Sigmoid colon (tissue), 7 donors: ENCODE results near the gene COL6A2. TPM values are rescaled to one million over a fixed set of nuclear protein-coding genes. Genes with fewer than 3 reads are reported as not detected.

ENCODE experiments used
- DNase-seq: peaks from one replicate; pipeline ENCODE4 v3.0.0-alpha.2; 2019
- H3K27ac ChIP-seq, 4 donors: fragments of 200-600 bp; sonication (generic); one replicate each; pipeline ENCODE4 v1.5.1; 2016 to 2019; ENCODE audit warnings: mild to moderate bottlenecking in 1 of 4
- H3K27me3 ChIP-seq, 3 donors: fragments of 200-600 bp; sonication (generic); one replicate each; pipeline ENCODE4 v1.5.1; 2019; ENCODE audit warnings: mild to moderate bottlenecking in 1 of 3
- H3K36me3 ChIP-seq, 4 donors: fragments of 200-600 bp; sonication (generic); one replicate each; pipeline ENCODE4 v1.5.1; 2016 to 2019
- H3K4me1 ChIP-seq, 4 donors: fragments of 200-600 bp; sonication (generic); one replicate each; pipeline ENCODE4 v1.5.1; 2017 to 2019
- H3K4me3 ChIP-seq, 4 donors: fragments of 200-600 bp; sonication (generic); one replicate each; pipeline ENCODE4 v1.5.1; 2017 to 2019; ENCODE audit warnings: mild to moderate bottlenecking in 2 of 4, moderate library complexity in 1 of 4
- H3K9me3 ChIP-seq, 4 donors: fragments of 200-600 bp in 3 of 4; sonication (generic) in 3 of 4; one replicate each; pipeline versions ENCODE4 v1.5.1 to v1.6.1; 2013 to 2019
- EP300 ChIP-seq, 4 donors: sonication (generic); formaldehyde crosslinking; IDR thresholded peaks; one replicate each; pipeline ENCODE4 v1.6.1; 2017; ENCODE audit warnings: antibody characterized with exemption in 4 of 4
- POLR2A ChIP-seq, 2 donors: fragments of 450-650 bp; IDR thresholded peaks; one replicate each; pipeline ENCODE4 v1.6.1; 2016; ENCODE audit warnings: antibody characterized with exemption in 2 of 2, mild to moderate bottlenecking in 2 of 2, moderate library complexity in 2 of 2
- POLR2AphosphoS5 ChIP-seq, 4 donors: sonication (generic); formaldehyde crosslinking; IDR thresholded peaks; one replicate each; pipeline ENCODE4 v1.6.1; 2017; ENCODE audit warnings: antibody characterized with exemption in 4 of 4
- WGBS, 2 donors: extraction: QIAGEN DNeasy Blood & Tissue Kit; methylation state at CpG; one replicate each; pipeline ENCODE4 v1.1.7; 2013; 5-methylcytosine and 5-hydroxymethylcytosine counted together
- intact Hi-C: fragments of 100-400 bp; cut with DNase I; formaldehyde crosslinking; loops from one replicate; pipeline ENCODE4 v1.15.1; 2023
- polyA plus RNA-seq, 3 donors: library from polyadenylated mRNA; stranded (reverse); fragments of 200-250 nt; gene quantifications; one replicate each; pipeline ENCODE4 v1.2.3, GENCODE V29; 2013
- total RNA-seq, 4 donors: library from RNA; depleted of rRNA; stranded (reverse); fragments of >200 nt; gene quantifications; one replicate each; pipeline ENCODE4 v1.1.0, GENCODE V29; 2016
- TF ChIP-seq, protein P1 (sequence below), 4 experiments: fragments of 450-650 bp in 3 of 4; fragments of 200-600 bp in 1 of 4; IDR thresholded peaks; one replicate each; pipeline ENCODE4 v1.5.1; 2016 to 2019; ENCODE audit warnings: antibody characterized with exemption in 4 of 4, mild to moderate bottlenecking in 3 of 4, moderate library complexity in 2 of 4
- donor health status: healthy with polysubstance abuse.
- donor health status: Bipolar disorder and iron deficiency.
- donor health status: healthy.

COL6A2 gene
- total and polyA plus RNA-seq, 7 donors = 14.3 to 1,745 (median 570) TPM

DNA sequence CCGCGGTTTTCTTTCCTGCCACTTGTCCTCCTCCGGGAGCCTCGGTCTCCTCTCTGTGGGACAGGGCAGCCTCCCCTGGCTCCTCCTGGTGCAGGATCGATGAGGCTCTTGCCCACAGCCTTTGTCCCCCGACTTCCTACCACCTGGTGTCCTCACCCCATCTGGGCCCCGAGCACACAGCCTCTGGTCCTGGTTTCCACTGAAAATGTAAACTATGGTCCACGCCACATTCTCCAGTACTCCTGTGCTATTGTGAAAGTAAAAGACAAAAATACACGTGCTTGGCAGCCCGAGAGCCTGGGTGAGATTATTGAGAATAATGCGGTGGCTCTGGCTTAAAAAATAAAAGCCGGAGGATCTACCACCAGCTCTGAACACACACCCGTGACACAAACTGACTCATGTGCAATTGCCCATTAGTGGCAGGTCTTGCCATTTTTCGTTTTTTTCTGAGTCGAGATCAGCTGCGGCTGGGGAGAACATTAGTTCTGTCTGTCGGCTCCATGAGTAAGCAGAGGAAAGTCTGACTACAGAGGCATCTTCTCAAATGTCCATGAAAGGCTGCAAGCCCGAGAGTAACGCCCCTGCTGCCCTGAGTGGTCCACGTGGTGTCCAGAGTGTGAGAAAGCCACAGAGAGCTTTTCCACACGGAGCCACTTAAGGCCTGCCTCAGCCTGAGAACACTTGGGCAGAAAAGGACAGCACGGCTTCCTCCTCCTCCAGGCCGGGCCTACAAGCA is 5.7 kb upstream of the COL6A2 start:
- Histone ChIP-seq H3K9me3 (no peaks in the 10 kb centered on the region), H3K27me3 (no peaks in the 10 kb centered on the region), H3K36me3 (no peaks in the 10 kb centered on the region), H3K4me3 (peak overlapping the region in 3 of 4 donors; percentile 24 to 33 (median 31)), H3K4me1 (peaks cover 0 to 66% (median 54%) of the 10 kb centered on the region in 4 donors), H3K27ac (peak overlapping the region; percentile 98 to 100 (median 99))
- WGBS, 2 donors = 68 to 75% methylated on average over 23 of the region's 23 CpGs
- DNase-seq = peak; percentile 97
- peak; percentile 59 to 70 for TF ChIP-seq POLR2A (IDR thresholded peaks at IDR 0.05)
- TF ChIP-seq, protein P1, sequence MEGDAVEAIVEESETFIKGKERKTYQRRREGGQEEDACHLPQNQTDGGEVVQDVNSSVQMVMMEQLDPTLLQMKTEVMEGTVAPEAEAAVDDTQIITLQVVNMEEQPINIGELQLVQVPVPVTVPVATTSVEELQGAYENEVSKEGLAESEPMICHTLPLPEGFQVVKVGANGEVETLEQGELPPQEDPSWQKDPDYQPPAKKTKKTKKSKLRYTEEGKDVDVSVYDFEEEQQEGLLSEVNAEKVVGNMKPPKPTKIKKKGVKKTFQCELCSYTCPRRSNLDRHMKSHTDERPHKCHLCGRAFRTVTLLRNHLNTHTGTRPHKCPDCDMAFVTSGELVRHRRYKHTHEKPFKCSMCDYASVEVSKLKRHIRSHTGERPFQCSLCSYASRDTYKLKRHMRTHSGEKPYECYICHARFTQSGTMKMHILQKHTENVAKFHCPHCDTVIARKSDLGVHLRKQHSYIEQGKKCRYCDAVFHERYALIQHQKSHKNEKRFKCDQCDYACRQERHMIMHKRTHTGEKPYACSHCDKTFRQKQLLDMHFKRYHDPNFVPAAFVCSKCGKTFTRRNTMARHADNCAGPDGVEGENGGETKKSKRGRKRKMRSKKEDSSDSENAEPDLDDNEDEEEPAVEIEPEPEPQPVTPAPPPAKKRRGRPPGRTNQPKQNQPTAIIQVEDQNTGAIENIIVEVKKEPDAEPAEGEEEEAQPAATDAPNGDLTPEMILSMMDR (IDR thresholded peaks at IDR 0.05) = no peak
- peak in 2 of 4 donors; percentile 17 to 72 for TF ChIP-seq EP300 (IDR thresholded peaks at IDR 0.05)
- peak; percentile 82 to 94 (median 90) for TF ChIP-seq POLR2AphosphoS5 (IDR thresholded peaks at IDR 0.05)
- intact Hi-C loops = loop anchor here (2.0 kb wide), 1 partner anchor 69 kb away; no protein-coding TSS in a partner anchor

DNA sequence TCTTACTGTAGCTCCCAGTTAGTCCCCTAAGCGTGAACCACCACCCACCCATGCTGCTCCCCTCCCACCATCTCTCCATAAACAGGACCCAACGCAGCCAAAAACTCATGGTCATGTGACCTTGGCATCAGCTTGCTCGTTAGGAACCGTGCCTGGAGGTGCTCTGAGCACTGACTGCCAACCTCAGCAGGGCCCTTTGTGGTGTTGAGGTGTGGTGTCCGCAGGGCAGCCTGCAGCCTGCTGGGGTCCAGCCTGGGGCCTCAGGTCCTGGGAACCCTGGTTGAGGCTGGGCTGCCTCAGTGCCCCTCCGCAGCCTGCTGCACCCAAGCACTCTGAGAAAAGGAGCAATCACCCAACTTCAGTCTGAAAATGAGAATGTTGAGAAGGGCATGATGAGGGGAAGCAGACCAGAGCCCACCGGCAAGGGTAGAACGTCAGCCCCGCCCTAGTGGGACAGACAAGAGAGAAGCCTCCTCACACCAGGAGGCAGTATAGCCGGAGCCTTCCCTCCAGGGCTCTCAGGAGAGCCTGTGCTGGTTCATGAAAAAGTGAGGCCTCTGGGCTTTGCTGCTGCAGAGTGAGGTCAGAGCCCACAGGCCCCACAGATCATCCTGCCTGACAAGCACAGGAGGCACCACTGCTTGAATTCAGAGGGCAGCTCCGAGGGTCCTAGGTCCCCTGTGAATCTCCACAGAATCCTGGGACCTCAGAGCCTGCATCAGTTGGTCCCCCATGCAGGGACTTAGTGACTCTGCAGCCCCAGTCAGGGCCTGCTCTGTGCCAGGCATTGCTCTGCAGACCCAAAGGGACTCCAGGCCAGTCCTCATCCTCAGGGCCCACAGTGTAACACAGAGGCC is 4.9 kb upstream of the COL6A2 start:
- H3K36me3 ChIP-seq = no peaks in the 10 kb centered on the region
- peak; percentile 90 for DNase-seq
- 68 to 78% methylated on average over 11 of the region's 11 CpGs for WGBS, 2 donors
- H3K4me1 ChIP-seq = peaks cover 0 to 71% (median 59%) of the 10 kb centered on the region in 4 donors
- no peaks in the 10 kb centered on the region for H3K27me3 ChIP-seq
- peak overlapping the region; percentile 98 to 100 (median 99) for H3K27ac ChIP-seq
- no peak overlapping the region for H3K4me3 ChIP-seq
- intact Hi-C loops = loop anchor here (2.0 kb wide), 1 partner anchor 70 kb away; no protein-coding TSS in a partner anchor
- TF ChIP-seq POLR2A (IDR thresholded peaks at IDR 0.05) (no peak), POLR2AphosphoS5 (IDR thresholded peaks at IDR 0.05) (no peak), EP300 (IDR thresholded peaks at IDR 0.05) (no peak)
- TF ChIP-seq, protein P1 (IDR thresholded peaks at IDR 0.05) = no peak
- no peaks in the 10 kb centered on the region for H3K9me3 ChIP-seq

DNA sequence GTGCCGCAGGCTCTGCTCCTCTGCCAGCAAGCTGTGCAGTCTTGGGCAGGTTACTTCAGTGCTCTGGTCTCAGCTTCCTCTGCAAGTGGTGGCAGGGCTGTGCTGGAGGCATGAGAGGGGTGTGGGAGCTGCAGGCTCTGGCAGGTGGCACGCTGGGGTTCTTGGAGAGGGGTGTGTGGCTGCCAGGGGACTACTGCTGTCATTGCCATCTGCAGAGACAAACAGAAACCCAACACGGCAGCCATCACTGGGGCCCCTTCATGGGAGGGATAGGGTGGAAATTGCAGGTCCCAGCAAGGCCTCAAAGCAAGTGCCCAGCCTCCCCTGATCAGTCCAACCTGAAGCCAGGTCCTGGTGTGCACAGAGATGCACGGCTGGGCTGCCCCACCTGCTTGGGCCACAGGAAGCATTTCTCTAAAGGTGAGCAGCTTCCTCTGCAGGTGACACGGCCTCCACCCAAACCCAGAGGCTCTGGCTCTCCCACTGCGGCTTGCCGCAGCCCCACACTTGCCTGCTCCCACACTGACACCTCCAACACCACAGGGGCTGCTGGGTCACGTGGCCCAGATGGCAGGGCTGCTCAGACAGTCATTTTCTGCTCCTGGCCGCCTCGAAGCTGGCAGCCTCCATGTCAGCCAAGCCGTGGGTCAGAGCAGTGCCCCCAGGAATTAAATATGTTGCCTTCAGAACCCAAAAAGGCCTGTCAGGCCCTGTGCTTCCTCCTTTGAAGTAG is 4.1 kb upstream of the COL6A2 start:
- no peak overlapping the region for H3K4me3 ChIP-seq
- WGBS, 2 donors = 68 to 80% methylated on average over 11 of the region's 11 CpGs
- no peaks in the 10 kb centered on the region for H3K36me3 ChIP-seq
- TF ChIP-seq EP300 (IDR thresholded peaks at IDR 0.05) (no peak), POLR2AphosphoS5 (IDR thresholded peaks at IDR 0.05) (no peak), POLR2A (IDR thresholded peaks at IDR 0.05) (no peak)
- TF ChIP-seq, protein P1 (IDR thresholded peaks at IDR 0.05) = no peak
- peak; percentile 67 for DNase-seq
- peak overlapping the region; percentile 98 to 100 (median 99) for H3K27ac ChIP-seq
- H3K4me1 ChIP-seq = peaks cover 0 to 71% (median 59%) of the 10 kb centered on the region in 4 donors
- no peaks in the 10 kb centered on the region for H3K9me3 ChIP-seq
- intact Hi-C loops = loop anchor here (2.0 kb wide), 1 partner anchor 71 kb away; no protein-coding TSS in a partner anchor
- H3K27me3 ChIP-seq = no peaks in the 10 kb centered on the region

DNA sequence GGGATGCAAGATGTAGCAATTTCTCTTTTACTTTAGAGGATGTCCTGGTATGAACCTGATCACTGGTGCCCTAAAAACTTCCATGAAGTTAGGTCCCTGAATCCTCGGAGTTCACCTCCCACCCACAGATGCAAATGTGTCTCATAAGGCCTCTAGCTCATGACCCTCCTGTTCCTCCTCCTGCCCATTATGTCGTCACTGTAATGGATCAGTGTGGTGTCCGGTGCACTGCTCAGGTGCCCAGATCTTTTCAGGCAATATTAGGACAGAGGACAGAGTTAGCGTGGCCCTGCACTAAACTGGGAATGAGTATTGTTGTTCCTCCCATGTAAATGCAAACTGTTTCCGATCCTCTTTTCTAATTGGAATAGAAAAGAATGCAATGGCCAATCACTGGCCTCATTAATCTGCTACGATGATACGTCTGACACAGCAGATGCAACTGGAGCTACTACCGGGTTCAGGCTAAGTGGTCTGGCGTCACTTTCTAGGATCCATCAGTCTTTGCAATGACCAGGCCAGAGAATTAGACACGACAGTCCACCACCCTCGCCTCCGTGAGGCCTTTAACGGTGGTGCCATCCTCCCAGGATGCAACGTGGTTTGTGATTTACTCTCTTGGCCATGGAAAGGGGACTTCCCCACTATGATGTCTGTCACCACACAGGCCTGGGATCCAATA is 3.4 kb upstream of the COL6A2 start:
- Histone ChIP-seq H3K36me3 (no peaks in the 10 kb centered on the region), H3K27ac (peak overlapping the region; percentile 98 to 100 (median 99)), H3K27me3 (no peaks in the 10 kb centered on the region), H3K4me3 (no peak overlapping the region), H3K9me3 (no peaks in the 10 kb centered on the region), H3K4me1 (peaks cover 0 to 66% (median 57%) of the 10 kb centered on the region in 4 donors)
- DNase-seq = no peak
- intact Hi-C loops = no loop called here
- TF ChIP-seq, protein P1 (IDR thresholded peaks at IDR 0.05) = no peak
- TF ChIP-seq POLR2A (IDR thresholded peaks at IDR 0.05) (no peak), EP300 (IDR thresholded peaks at IDR 0.05) (no peak), POLR2AphosphoS5 (IDR thresholded peaks at IDR 0.05) (no peak)
- whole genome bisulfite sequencing, 2 donors = 71 to 79% methylated on average over 14 of the region's 14 CpGs
